Subcutaneous adipose tissue (tissue), 4 donors: Measurements from ENCODE around the gene DCPS. TPM values are rescaled to one million over a fixed set of nuclear protein-coding genes. Genes with fewer than 3 reads are reported as not detected.

Experiments used
- CTCF ChIP-seq: fragments of 450-650 bp; IDR thresholded peaks from one replicate; pipeline ENCODE4 v1.5.1; 2016; ENCODE audit warnings: low read depth, mild to moderate bottlenecking, control low read depth, antibody characterized with exemption, moderate library complexity
- total RNA-seq, 4 donors: library from RNA; depleted of rRNA; stranded (reverse); fragments of >200 nt; gene quantifications; one replicate each; pipeline ENCODE4 v1.1.0, GENCODE V29; 2016

DCPS gene
- total RNA-seq, 4 donors from 2014 or later = 5.3 to 12.6 (median 7.9) TPM

- TF ChIP-seq CTCF = no peak
Observed at GRCh38 chr11:126328938-126329643, 25.2 kb downstream of the DCPS start.

GRCh38 chr11:126329644-126330211 lies 25.9 kb downstream of the DCPS start:
- no peak for TF ChIP-seq CTCF

- TF ChIP-seq CTCF = no peak
Observed at GRCh38 chr11:126331286-126331685, 27.4 kb downstream of the DCPS start.

- no peak for TF ChIP-seq CTCF
Observed at GRCh38 chr11:126332221-126332711, 28.4 kb downstream of the DCPS start.

GRCh38 chr11:126333142-126333541 lies 29.3 kb downstream of the DCPS start:
- no peak for TF ChIP-seq CTCF

GRCh38 chr11:126334659-126335462 lies 31.0 kb downstream of the DCPS start:
- TF ChIP-seq CTCF = no peak

GRCh38 chr11:126335463-126335760 lies 31.6 kb downstream of the DCPS start:
- no peak for TF ChIP-seq CTCF
